ENCODE measurements around the gene BTBD2.

BTBD2 gene

DNA sequence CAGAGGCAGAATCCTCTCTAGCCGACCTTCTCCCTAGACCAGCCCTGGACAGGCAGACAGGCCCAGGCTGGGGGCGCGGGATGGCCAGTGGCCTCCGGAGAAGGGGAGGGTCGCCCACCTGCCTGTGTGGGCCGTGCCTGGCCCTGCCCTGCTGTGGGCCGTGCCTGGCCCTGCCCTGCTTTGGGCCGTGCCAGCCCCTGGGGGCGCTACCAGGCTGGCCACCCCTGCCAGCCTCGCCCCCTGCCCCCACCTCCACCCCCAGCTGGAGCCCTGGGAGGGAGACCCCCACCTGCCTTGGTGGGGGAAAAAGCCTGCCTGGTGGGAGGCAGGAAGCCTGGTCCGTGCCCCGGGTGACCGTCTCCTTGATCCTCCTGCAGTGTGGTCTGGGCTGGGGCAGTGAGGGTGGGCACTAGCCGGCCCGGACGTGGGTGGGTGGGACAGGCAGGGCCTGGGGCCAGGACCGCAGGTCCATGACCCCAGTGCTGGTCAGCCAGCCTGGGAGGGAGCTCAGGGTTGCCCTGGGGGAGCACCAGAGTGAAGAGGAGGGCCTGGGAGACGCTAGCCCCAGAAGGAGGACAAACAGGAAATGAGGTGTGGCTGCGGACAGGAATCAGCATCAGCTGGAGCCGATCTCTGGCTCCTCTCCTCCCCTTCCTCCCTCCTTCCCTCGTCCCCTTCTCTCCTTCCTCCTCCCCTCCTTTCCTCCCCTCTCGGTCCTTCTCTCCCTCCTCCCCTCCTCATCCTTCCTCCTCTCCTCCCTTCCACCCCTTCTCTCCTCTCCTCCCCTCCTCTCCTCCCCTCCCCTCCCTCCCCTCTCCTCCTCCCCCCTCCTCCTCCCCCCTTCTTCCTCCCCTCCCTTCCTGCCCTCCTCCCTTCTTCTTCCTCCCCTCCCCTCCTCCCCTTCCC lies 40.7 kb upstream of the BTBD2 start:
- H3K36me3 ChIP-seq (ENCODE audit: insufficient read depth, low read length), result no peaks in the 10 kb centered on the region
- H3K9ac ChIP-seq (ENCODE audit: low read depth, low read length), result peak overlapping the region; percentile 6; the same call in 1 of the 2 replicates
- peaks cover 34% of the 10 kb centered on the region; the same call in 1 of the 2 replicates for H3K4me1 ChIP-seq (ENCODE audit: insufficient read depth, low read length)
- H3K9me3 ChIP-seq (ENCODE audit: control insufficient read depth, insufficient read depth, low read length), result no peaks in the 10 kb centered on the region

DNA sequence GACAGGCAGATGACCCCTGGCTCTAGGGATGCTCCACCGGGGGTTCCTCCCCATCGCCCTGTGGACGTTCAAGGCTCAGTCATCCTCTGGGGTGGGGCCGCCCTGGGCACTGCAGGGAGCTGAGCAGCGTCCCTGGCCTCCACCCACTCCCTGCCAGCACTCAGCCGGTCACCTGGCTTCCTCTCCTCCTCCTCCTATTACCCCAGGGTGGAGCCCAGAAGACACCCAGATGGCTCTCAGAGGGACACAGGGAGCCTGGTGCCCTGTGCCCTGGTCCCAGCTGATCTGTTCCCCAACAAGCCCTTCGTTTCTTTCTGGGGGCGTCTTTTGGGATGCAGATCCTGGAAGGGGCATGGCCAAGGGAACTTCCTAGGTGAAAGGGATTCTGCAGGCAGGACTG lies 39.2 kb upstream of the BTBD2 start:
- Histone ChIP-seq H3K9ac (ENCODE audit: low read depth, low read length) (no peak overlapping the region), H3K4me1 (ENCODE audit: insufficient read depth, low read length) (peaks cover 29% of the 10 kb centered on the region; the same call in 1 of the 2 replicates), H3K36me3 (ENCODE audit: insufficient read depth, low read length) (no peaks in the 10 kb centered on the region), H3K9me3 (ENCODE audit: control insufficient read depth, insufficient read depth, low read length) (no peaks in the 10 kb centered on the region)

DNA sequence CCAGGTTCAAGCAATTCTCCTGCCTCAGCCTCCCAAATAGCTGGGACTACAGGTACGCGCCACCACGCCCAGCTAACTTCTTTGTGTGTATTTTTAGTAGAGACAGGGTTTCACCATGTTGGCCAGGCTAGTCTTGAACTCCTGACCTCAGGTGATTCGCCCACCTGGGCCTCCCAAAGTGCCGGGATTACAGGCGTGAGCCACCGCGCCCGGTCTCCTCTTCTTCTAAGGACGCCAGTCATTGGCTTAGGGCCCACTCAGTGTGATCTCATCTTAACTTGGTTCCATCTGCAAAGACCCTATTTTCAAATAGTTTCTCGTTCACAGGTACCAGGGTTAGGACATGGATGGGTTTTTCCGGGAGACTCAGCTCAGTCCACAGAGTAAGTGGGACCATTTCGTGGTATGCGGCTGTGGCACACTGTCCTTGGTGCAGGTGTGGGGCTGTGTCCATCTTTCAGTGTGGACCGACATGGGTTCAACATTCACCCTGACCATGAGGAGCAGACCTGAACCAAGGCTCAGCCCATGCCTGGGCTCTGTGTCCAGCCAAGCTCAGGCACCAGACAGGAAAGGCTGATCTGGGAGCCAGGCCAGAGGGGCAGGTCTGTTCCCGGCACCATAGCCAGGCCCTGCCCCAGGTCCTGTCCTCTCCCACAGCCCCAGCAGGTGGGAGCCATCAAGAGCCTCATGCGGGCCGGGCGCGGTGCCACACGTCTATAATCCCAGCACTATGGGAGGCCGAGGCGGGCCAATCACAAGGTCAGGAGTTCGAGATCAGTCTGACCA lies 38.3 kb upstream of the BTBD2 start:
- Histone ChIP-seq H3K36me3 (ENCODE audit: insufficient read depth, low read length) (no peaks in the 10 kb centered on the region), H3K9me3 (ENCODE audit: control insufficient read depth, insufficient read depth, low read length) (no peaks in the 10 kb centered on the region), H3K4me1 (ENCODE audit: insufficient read depth, low read length) (peaks cover 20% of the 10 kb centered on the region; the same call in 1 of the 2 replicates), H3K9ac (ENCODE audit: low read depth, low read length) (no peak overlapping the region)

DNA sequence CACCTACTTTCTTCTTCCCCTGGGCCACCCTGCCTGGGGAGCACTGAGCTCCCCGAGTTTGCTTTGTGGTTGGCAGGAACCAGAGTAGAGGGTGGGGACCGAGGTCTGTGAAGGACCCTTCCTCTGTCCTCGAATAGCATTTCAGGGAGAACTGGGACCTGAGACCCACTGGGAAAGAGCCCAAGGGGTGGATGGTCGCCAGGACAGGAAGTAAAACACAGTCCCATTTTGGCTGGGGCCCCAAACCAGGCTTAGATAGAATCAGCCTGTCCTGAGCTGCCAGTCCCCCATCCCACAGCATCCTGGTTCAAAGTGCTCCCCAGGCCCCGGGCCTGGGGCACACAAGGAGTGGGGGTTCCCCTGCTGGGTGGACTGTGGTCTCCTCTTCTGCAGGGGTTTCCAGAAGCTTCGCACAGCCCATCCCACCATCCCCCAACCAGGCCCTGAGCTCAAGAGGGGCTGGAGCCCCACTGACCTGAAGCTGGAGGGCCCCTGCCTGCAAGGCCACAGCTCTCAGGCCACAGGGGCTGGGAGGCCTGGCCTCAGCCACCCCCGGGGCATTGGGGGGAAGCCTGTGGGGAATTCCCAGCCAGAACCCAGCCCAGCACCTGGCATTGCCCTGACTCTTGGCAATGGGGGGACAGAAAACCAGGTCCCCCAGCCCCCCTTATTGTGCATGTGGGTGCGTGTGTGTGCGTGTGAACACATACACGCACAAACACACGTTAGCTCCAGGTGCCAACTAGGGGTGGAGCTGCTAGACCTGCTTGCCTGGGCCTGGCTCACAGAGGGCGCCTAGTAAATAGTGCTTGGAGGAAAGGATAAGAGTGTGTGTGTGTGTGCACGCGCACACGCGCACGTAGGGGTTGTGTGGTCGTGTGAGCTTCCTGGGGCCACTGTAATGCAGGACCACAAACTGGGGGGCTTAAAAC lies 36.5 kb upstream of the BTBD2 start:
- H3K9me3 ChIP-seq (ENCODE audit: control insufficient read depth, insufficient read depth, low read length), result no peaks in the 10 kb centered on the region
- peak overlapping the region; percentile 68 for H3K9ac ChIP-seq (ENCODE audit: low read depth, low read length)
- no peaks in the 10 kb centered on the region for H3K36me3 ChIP-seq (ENCODE audit: insufficient read depth, low read length)
- H3K4me1 ChIP-seq (ENCODE audit: insufficient read depth, low read length), result peaks cover 11% of the 10 kb centered on the region; the same call in 1 of the 2 replicates

- Histone ChIP-seq H3K9ac (ENCODE audit: low read depth, low read length) (peak within 1 kb of the TSS; percentile 97), H3K9me3 (ENCODE audit: control insufficient read depth, insufficient read depth, low read length) (no peaks in the 10 kb centered on the region), H3K4me1 (ENCODE audit: insufficient read depth, low read length) (peaks cover 7% of the 10 kb centered on the region; the same call in 1 of the 2 replicates)
Observed at GRCh38 chr19:2050991-2051772, 35.7 kb upstream of the BTBD2 start, which contains the start of gene MKNK2. Gene MKNK2 (minus strand): TSS chr19:2051244. CDS start chr19:2050851, 393 bp downstream.

GRCh38 chr19:2050349-2050990 lies 35.0 kb upstream of the BTBD2 start:
- peaks cover 5% of the 10 kb centered on the region; the same call in 1 of the 2 replicates for H3K4me1 ChIP-seq (ENCODE audit: insufficient read depth, low read length)
- H3K9ac ChIP-seq (ENCODE audit: low read depth, low read length), result peak overlapping the region; percentile 97
- H3K9me3 ChIP-seq (ENCODE audit: control insufficient read depth, insufficient read depth, low read length), result no peaks in the 10 kb centered on the region
- no peaks in the 10 kb centered on the region; the same call in 1 of the 2 replicates for H3K36me3 ChIP-seq (ENCODE audit: insufficient read depth, low read length)

More at GRCh38 chr19:2050991-2051772, 35.7 kb upstream of the BTBD2 start, which contains the start of gene MKNK2:
- H3K36me3 ChIP-seq (ENCODE audit: insufficient read depth, low read length), result no peaks in the 10 kb centered on the region

- peaks cover 5% of the 10 kb centered on the region; the same call in 1 of the 2 replicates for H3K4me1 ChIP-seq (ENCODE audit: insufficient read depth, low read length)
- no peaks in the 10 kb centered on the region; the same call in 1 of the 2 replicates for H3K36me3 ChIP-seq (ENCODE audit: insufficient read depth, low read length)
- no peaks in the 10 kb centered on the region for H3K9me3 ChIP-seq (ENCODE audit: control insufficient read depth, insufficient read depth, low read length)
- peak overlapping the region; percentile 97 for H3K9ac ChIP-seq (ENCODE audit: low read depth, low read length)
Observed at GRCh38 chr19:2049741-2050348, 34.3 kb upstream of the BTBD2 start.

DNA sequence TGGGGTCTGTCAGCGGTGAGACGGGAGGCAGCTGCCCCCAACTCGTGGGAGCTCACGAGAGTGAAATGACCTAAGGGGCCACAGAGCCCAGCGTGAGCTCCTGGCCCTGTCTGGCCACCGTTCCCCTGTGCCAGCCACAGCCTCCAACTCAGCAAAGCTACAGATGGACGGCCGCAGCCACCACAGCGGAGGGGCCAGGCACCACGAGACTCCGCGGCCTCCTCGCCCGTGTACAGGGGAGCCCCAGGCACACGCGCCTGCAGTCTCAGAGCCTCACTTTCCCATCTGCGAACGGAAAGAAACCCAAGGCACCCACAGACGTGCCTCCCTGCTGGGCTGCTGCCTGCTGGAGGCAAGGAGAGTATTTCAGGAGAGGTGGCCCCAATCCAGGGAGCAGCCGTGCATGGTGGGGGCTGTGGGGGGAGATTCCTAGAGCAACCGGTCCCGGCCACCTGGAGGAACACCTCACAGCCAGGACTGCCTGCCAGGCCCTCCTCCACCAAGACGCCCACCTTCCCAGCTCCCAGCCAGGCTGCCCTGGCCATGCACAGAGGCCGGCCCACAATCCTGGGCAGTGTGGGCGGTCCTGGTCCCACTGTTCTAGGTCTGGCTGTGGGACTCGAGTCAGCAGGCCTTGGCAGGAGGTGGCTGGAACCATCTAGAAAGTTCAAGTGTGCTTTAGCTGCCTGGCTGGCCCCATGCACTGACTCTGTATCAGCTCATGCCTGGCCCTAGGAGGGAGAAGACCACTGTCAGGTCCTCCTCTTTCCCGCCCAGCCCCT lies 33.6 kb upstream of the BTBD2 start:
- Histone ChIP-seq H3K36me3 (ENCODE audit: insufficient read depth, low read length) (no peaks in the 10 kb centered on the region; the same call in 1 of the 2 replicates), H3K4me1 (ENCODE audit: insufficient read depth, low read length) (peaks cover 5% of the 10 kb centered on the region; the same call in 1 of the 2 replicates), H3K9ac (ENCODE audit: low read depth, low read length) (peak overlapping the region; percentile 97; the same call in 1 of the 2 replicates), H3K9me3 (ENCODE audit: control insufficient read depth, insufficient read depth, low read length) (no peaks in the 10 kb centered on the region)

- Histone ChIP-seq H3K36me3 (ENCODE audit: insufficient read depth, low read length) (no peaks in the 10 kb centered on the region; the same call in 1 of the 2 replicates), H3K9ac (ENCODE audit: low read depth, low read length) (no peak overlapping the region), H3K4me1 (ENCODE audit: insufficient read depth, low read length) (peaks cover 5% of the 10 kb centered on the region; the same call in 1 of the 2 replicates), H3K9me3 (ENCODE audit: control insufficient read depth, insufficient read depth, low read length) (no peaks in the 10 kb centered on the region)
Observed at GRCh38 chr19:2048104-2048958, 32.8 kb upstream of the BTBD2 start.

DNA sequence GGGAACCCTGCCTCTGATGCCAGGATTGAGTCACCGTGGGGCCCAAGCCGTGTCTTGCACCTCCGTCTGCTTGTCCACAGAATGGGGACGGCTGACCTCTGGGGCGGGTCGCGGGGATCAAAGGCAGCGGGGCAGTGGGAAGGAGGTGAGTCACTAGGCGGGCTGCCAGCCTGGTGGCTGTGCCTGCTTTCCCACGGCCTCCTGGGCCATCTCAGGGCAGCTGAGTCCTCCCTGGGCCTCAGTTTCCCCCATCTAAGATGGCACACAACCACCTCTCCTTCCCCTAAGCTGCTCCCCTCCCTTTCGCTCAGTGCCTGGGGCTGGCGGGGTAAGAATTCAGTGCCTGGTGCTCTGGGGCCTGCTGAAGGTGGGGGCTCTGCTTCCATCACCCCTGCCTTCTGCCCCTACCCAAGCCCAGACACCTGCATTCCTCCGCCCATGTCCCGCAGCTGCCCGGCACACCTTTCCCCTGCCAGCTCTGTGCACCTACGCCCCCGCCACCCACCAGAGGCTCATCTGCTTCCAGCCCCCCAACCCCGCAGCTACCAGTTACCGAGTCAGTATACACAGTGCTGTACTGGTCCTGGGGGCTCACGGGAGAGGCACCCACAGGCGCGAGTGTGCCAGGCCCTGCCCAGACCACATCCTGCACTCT lies 32.1 kb upstream of the BTBD2 start:
- Histone ChIP-seq H3K9ac (ENCODE audit: low read depth, low read length) (no peak overlapping the region), H3K4me1 (ENCODE audit: insufficient read depth, low read length) (peaks cover 6% of the 10 kb centered on the region; the same call in 1 of the 2 replicates), H3K36me3 (ENCODE audit: insufficient read depth, low read length) (no peaks in the 10 kb centered on the region; the same call in 1 of the 2 replicates), H3K9me3 (ENCODE audit: control insufficient read depth, insufficient read depth, low read length) (no peaks in the 10 kb centered on the region)

Measured in ES-I3 (cell line).